K562 (cell line): ENCODE measurements around the gene BACH1. TPM values are rescaled to one million over a fixed set of nuclear protein-coding genes. Genes with fewer than 3 reads are reported as not detected.

Experiments
- ATAC-seq: fragments of 200-7000 bp; cut with Tn5 transposase; 3 replicates; pipeline ENCODE4 v1.9.1; 2020; ENCODE audit warnings: moderate library complexity
- BruUV-seq: library from RNA; stranded (reverse); fragments of 400-500 nt; replicated peaks from 2 replicates; lab custom pipeline; 2021; lab: Mats Ljungman, UMichigan
- CTCF ChIA-PET: fragments of 300-600 bp; formaldehyde crosslinking; extraction: SDS; loops from one replicate; lab custom pipeline; 2021; ENCODE audit warnings: low intra/inter-chr PET ratio; lab: Yijun Ruan, JAX
- POLR2A ChIA-PET: fragments of 300-600, 350-650 bp; sonication (Branson Sonifier 250); formaldehyde crosslinking; extraction: SDS; loops from one replicate; lab custom pipeline; 2021; ENCODE audit warnings: antibody characterized with exemption, inconsistent platforms; lab: Yijun Ruan, JAX
- DNase-seq, 4 experiments: peaks; one replicate each; pipeline versions ENCODE4 v3.0.0 to v3.0.0-alpha.2; 2011 to 2018; ENCODE audit warnings: low spot score in 3 of 4, mixed read lengths in 3 of 4; ENCODE audit errors: extremely low read depth in 1 of 4
- FAIRE-seq: peaks from 2 replicates; lab custom pipeline; 2011; peaks lifted over from hg19 to GRCh38; lab: Jason Lieb, UNC
- H2AFZ ChIP-seq: 2 replicates; pipeline ENCODE4 v1.6.0; 2011; ENCODE audit warnings: low read depth, low read length, control low read depth, inconsistent platforms
- H3K27ac ChIP-seq: fragments of 200-600 bp; 3 replicates; pipeline ENCODE4 v1.8.0; 2011; ENCODE audit warnings: low read depth, mild to moderate bottlenecking, control low read depth, inconsistent platforms, low read length, moderate library complexity, mixed read lengths; ENCODE audit errors: extremely low read depth
- H3K27me3 ChIP-seq, 2 experiments: fragments of 300-600 bp in 1 of 2; 2 replicates in 1 of 2; 3 replicates in 1 of 2; pipeline versions ENCODE4 v1.6.0 to v1.8.0; 2011; ENCODE audit warnings: inconsistent platforms in 2 of 2, low read length in 2 of 2, mild to moderate bottlenecking in 1 of 2, mixed read lengths in 1 of 2, moderate library complexity in 1 of 2; ENCODE audit not compliant: control insufficient read depth in 2 of 2, insufficient read depth in 2 of 2
- H3K36me3 ChIP-seq: fragments of 300-600 bp; 3 replicates; pipeline ENCODE4 v1.8.0; 2011; ENCODE audit warnings: mild to moderate bottlenecking, low read length, inconsistent platforms; ENCODE audit not compliant: control insufficient read depth, insufficient read depth
- H3K4me1 ChIP-seq, 2 experiments: fragments of 200-600 bp in 1 of 2; replicated peaks in 1 of 2; 2 replicates in 1 of 2; 3 replicates in 1 of 2; pipeline versions ENCODE4 v1.5.1 to v1.8.0; 2011; ENCODE audit warnings: inconsistent platforms in 2 of 2, low read length in 2 of 2, mild to moderate bottlenecking in 1 of 2, mixed read lengths in 1 of 2, moderate library complexity in 1 of 2; ENCODE audit not compliant: control insufficient read depth in 2 of 2, insufficient read depth in 2 of 2
- H3K4me2 ChIP-seq: 2 replicates; pipeline ENCODE4 v1.6.1; 2011; ENCODE audit warnings: low read length, control low read depth, inconsistent platforms, mixed read lengths; ENCODE audit not compliant: insufficient read depth
- H3K4me3 ChIP-seq: fragments of 200-600 bp; sonication (generic), shearing (Covaris generic); 2 replicates; pipeline ENCODE4 v1.5.1; 2016; ENCODE audit warnings: control low read depth, inconsistent platforms
- H3K79me2 ChIP-seq: fragments of 200-600 bp; 3 replicates; pipeline ENCODE4 v1.8.0; 2011; ENCODE audit warnings: low read length, inconsistent platforms; ENCODE audit not compliant: control insufficient read depth, insufficient read depth
- H3K9ac ChIP-seq, 2 experiments: 2 replicates each; pipeline versions ENCODE4 v1.6.0 to v1.6.1; 2011; ENCODE audit warnings: low read depth in 2 of 2, low read length in 2 of 2, control low read depth in 1 of 2, inconsistent platforms in 1 of 2, mild to moderate bottlenecking in 1 of 2, mixed read lengths in 1 of 2; ENCODE audit not compliant: insufficient read depth in 1 of 2
- H3K9me1 ChIP-seq: one replicate; pipeline ENCODE4 v1.6.0; 2011; ENCODE audit warnings: inconsistent platforms, mild to moderate bottlenecking, low read length, moderate library complexity; ENCODE audit not compliant: control insufficient read depth, insufficient read depth
- H3K9me3 ChIP-seq: replicated peaks from 2 replicates; pipeline ENCODE4 v1.5.1; 2011; ENCODE audit warnings: low read depth, low read length, inconsistent platforms; ENCODE audit not compliant: control insufficient read depth, insufficient read depth
- H4K20me1 ChIP-seq: replicated peaks from 2 replicates; pipeline ENCODE4 v1.6.1; 2011; ENCODE audit warnings: low read length, inconsistent platforms, mixed read lengths; ENCODE audit not compliant: control insufficient read depth, insufficient read depth
- ARNT ChIP-seq, 2 experiments: fragments of 450-650 bp; IDR thresholded peaks; 2 replicates each; pipeline ENCODE4 v1.6.1; 2016; ENCODE audit warnings: mild to moderate bottlenecking in 1 of 2
- CEBPG ChIP-seq, 3 experiments: fragments of 200-800 bp in 1 of 3; sonication (Bioruptor generic) in 1 of 3; sonication (generic) in 1 of 3; formaldehyde crosslinking in 1 of 3; IDR thresholded peaks in 2 of 3; conservative IDR thresholded peaks in 1 of 3; 2 replicates each; pipeline versions ENCODE4 v1.6.1 to v1.8.0; 2016 to 2022; ENCODE audit warnings: missing compliant biosample characterization in 2 of 3, missing genetic modification characterization in 2 of 3, mild to moderate bottlenecking in 1 of 3, missing genetic modification reagents in 1 of 3
- RAD21 ChIP-seq, 2 experiments: fragments of 250-450 bp in 1 of 2; fragments of 450-650 bp in 1 of 2; sonication (Bioruptor Pico) in 1 of 2; formaldehyde crosslinking in 1 of 2; IDR thresholded peaks in 1 of 2; conservative IDR thresholded peaks in 1 of 2; 2 replicates each; pipeline versions ENCODE4 v1.4.0 to v1.8.0; 2020 to 2022; ENCODE audit warnings: mild to moderate bottlenecking in 2 of 2, moderate library complexity in 1 of 2
- ZNF3 ChIP-seq: fragments of 250-450 bp; sonication (Bioruptor Pico); IDR thresholded peaks from 2 replicates; pipeline ENCODE4 v1.5.0; 2021; ENCODE audit warnings: mild to moderate bottlenecking, moderate library complexity
- ZNF316 ChIP-seq: fragments of 450-650 bp; IDR thresholded peaks from 2 replicates; pipeline ENCODE4 v1.6.1; 2016
- ZNF551 ChIP-seq: fragments of 250-450 bp; sonication (Bioruptor Pico); IDR thresholded peaks from 2 replicates; pipeline ENCODE4 v1.5.0; 2021; ENCODE audit warnings: mild to moderate bottlenecking, moderate library complexity
- WGBS: fragments of 100-300 bp; shearing (Covaris generic); methylation state at CpG from one replicate; pipeline ENCODE4 v1.1.6; 2016; ENCODE audit warnings: low coverage, mixed read lengths; ENCODE audit not compliant: insufficient coverage; ENCODE audit errors: missing lambda C conversion rate; 5-methylcytosine and 5-hydroxymethylcytosine counted together
- in situ Hi-C: fragments of 300-500 bp; cut with MboI; formaldehyde crosslinking; loops from 4 replicates; pipeline ENCODE4 v1.15.0; 2018; ENCODE audit warnings: inconsistent platforms, mixed read lengths
- intact Hi-C: fragments of 100-400 bp; cut with micrococcal nuclease; formaldehyde crosslinking; loops from 2 replicates; pipeline ENCODE4 v1.14.2; 2022
- polyA plus RNA-seq, 8 experiments: library from polyadenylated mRNA; depleted of rRNA in 4 of 8; stranded (reverse) in 5 of 8; unstranded in 3 of 8; fragments of >200 nt; fragmentation: Nextera tagmentation in 2 of 8; fragmentation: Illumina TruSeq in 1 of 8; extraction: Ambion mirVana in 2 of 8; extraction: Trizol in 1 of 8; gene quantifications; 2 replicates each; pipeline versions ENCODE4 v1.2.1 to v1.2.3, GENCODE V29; 2011 to 2014; ENCODE audit warnings: inconsistent platforms in 1 of 8, missing spikeins in 1 of 8
- total RNA-seq, 7 experiments: library from RNA; depleted of rRNA in 6 of 7; stranded (reverse); fragments of >200 nt in 6 of 7; fragmentation: Illumina TruSeq in 2 of 7; extraction: Trizol in 2 of 7; gene quantifications; 2 replicates each; pipeline versions ENCODE4 v1.2.1 to v1.2.3, GENCODE V29; 2011 to 2021; ENCODE audit warnings: low replicate concordance in 1 of 7
- TF ChIP-seq, protein P1 (sequence below): fragments of 450-650 bp; formaldehyde crosslinking; conservative IDR thresholded peaks from 2 replicates; pipeline ENCODE4 v1.4.0; 2022; ENCODE audit warnings: mild to moderate bottlenecking, missing genetic modification characterization
- TF ChIP-seq, protein P2 (sequence below): fragments of 450-650 bp; IDR thresholded peaks from 2 replicates; pipeline ENCODE4 v1.6.1; 2016
- TF ChIP-seq, protein P3 (sequence below), 3 experiments: IDR thresholded peaks in 2 of 3; conservative IDR thresholded peaks in 1 of 3; 2 replicates each; pipeline ENCODE4 v1.5.1; 2011 to 2012; ENCODE audit warnings: low read length in 3 of 3, mild to moderate bottlenecking in 3 of 3, control low read depth in 2 of 3, improper control_type of control experiment in 1 of 3, inconsistent platforms in 1 of 3, low read depth in 1 of 3, mixed read lengths in 1 of 3, moderate library complexity in 1 of 3; ENCODE audit not compliant: insufficient read depth in 2 of 3

Gene BACH1
- total and polyA plus RNA-seq, 9 of the 15 experiments (the other 6 are each of a cell fraction or from before 2014, with no cell fraction given): 10.6 to 58.5 (median 28.6) TPM

- Histone ChIP-seq H3K27me3 (no peaks in the 10 kb centered on the region), H3K4me3 (no peak overlapping the region), H3K36me3 (peaks cover 56% of the 10 kb centered on the region; the same call in 2 of the 3 replicates), H3K9me3 (no peaks in the 10 kb centered on the region), H3K4me2 (no peak overlapping the region), H3K79me2 (peaks cover 75% of the 10 kb centered on the region), H2AFZ (no peak overlapping the region), H4K20me1 (no peaks in the 10 kb centered on the region; the same call in 1 of the 2 replicates), H3K9me1 (no peaks in the 10 kb centered on the region), H3K9ac (no peak overlapping the region), H3K4me1 (peaks cover 0 to 21% of the 10 kb centered on the region in 2 experiments; a peak in 2 of 5 replicates), H3K27ac (no peak overlapping the region)
- ChIA-PET POLR2A (interaction anchor here (0.9 to 1.2 kb wide), 2 partner anchors 8 to 36 kb away, joined by 3 read pairs; no protein-coding TSS in a partner anchor), CTCF (interaction anchor here (1.3 kb wide), 1 partner anchor 36 kb away, joined by 6 read pairs; no protein-coding TSS in a partner anchor)
- peak; percentile 23 for FAIRE-seq
- WGBS: 73% methylated on average over 3 of the region's 3 CpGs
- no TSS peak for BruUV-seq
- ATAC-seq: peak; percentile 57
- in situ Hi-C loops (no loop called here), intact Hi-C loops (no loop called here)
- no peak for DNase-seq
- TF ChIP-seq ZNF3 (CRISPR knock-in tag) (no peak), RAD21 (CRISPR knock-in tag; conservative IDR thresholded peaks at IDR 0.05 in 1 of 2, IDR thresholded peaks at IDR 0.05 in 1 of 2) (peak; percentile 22 to 48; a peak in 3 of 4 replicates), CEBPG (CRISPR knock-in tag; IDR thresholded peaks at IDR 0.05) (no peak), CEBPG (tag; conservative IDR thresholded peaks at IDR 0.05 in 1 of 2, IDR thresholded peaks at IDR 0.05 in 1 of 2) (no peak), ZNF316 (peak; percentile 14; the same call in 1 of the 2 replicates), ARNT (IDR thresholded peaks at IDR 0.05) (0 out of 4 replicates have a peak, but pooled peaks of 1 of the 2 experiments have one; percentile 25), ZNF551 (CRISPR knock-in tag) (no peak)
- TF ChIP-seq, protein P1, sequence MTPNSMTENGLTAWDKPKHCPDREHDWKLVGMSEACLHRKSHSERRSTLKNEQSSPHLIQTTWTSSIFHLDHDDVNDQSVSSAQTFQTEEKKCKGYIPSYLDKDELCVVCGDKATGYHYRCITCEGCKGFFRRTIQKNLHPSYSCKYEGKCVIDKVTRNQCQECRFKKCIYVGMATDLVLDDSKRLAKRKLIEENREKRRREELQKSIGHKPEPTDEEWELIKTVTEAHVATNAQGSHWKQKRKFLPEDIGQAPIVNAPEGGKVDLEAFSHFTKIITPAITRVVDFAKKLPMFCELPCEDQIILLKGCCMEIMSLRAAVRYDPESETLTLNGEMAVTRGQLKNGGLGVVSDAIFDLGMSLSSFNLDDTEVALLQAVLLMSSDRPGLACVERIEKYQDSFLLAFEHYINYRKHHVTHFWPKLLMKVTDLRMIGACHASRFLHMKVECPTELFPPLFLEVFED (CRISPR knock-in tag): peak; percentile 82; the same call in 1 of the 2 replicates
- TF ChIP-seq, protein P2, sequence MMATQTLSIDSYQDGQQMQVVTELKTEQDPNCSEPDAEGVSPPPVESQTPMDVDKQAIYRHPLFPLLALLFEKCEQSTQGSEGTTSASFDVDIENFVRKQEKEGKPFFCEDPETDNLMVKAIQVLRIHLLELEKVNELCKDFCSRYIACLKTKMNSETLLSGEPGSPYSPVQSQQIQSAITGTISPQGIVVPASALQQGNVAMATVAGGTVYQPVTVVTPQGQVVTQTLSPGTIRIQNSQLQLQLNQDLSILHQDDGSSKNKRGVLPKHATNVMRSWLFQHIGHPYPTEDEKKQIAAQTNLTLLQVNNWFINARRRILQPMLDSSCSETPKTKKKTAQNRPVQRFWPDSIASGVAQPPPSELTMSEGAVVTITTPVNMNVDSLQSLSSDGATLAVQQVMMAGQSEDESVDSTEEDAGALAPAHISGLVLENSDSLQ: peak; percentile 17; the same call in 1 of the 2 replicates
- TF ChIP-seq, protein P3, sequence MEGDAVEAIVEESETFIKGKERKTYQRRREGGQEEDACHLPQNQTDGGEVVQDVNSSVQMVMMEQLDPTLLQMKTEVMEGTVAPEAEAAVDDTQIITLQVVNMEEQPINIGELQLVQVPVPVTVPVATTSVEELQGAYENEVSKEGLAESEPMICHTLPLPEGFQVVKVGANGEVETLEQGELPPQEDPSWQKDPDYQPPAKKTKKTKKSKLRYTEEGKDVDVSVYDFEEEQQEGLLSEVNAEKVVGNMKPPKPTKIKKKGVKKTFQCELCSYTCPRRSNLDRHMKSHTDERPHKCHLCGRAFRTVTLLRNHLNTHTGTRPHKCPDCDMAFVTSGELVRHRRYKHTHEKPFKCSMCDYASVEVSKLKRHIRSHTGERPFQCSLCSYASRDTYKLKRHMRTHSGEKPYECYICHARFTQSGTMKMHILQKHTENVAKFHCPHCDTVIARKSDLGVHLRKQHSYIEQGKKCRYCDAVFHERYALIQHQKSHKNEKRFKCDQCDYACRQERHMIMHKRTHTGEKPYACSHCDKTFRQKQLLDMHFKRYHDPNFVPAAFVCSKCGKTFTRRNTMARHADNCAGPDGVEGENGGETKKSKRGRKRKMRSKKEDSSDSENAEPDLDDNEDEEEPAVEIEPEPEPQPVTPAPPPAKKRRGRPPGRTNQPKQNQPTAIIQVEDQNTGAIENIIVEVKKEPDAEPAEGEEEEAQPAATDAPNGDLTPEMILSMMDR (IDR thresholded peaks at IDR 0.05 in 2 of 3, conservative IDR thresholded peaks at IDR 0.05 in 1 of 3; ENCODE audit: insufficient read depth in 2 of 3, low read depth in 1 of 3, low read length in 3 of 3): peak in 2 of 3 experiments; percentile 21 to 41; a peak in 3 of 6 replicates
These were observed 37.0 kb downstream of the BACH1 start for GRCh38 chr21:29335720-29336119.
